Endothelial cell (in vitro differentiated cells): Measurements from ENCODE around the gene ASCL2. TPM values are rescaled to one million over a fixed set of nuclear protein-coding genes. Genes with fewer than 3 reads are reported as not detected.

ENCODE experiments used
- DNase-seq: peaks from one replicate; pipeline ENCODE4 v3.0.0; 2021; ENCODE audit warnings: low spot score
- H3K27ac Mint-ChIP-seq: one replicate; pipeline ENCODE4 v1.8.0; 2021; ENCODE audit warnings: mixed read lengths, inconsistent platforms; ENCODE audit not compliant: unreplicated experiment
- H3K27me3 Mint-ChIP-seq: one replicate; pipeline ENCODE4 v1.8.0; 2021; ENCODE audit warnings: mild to moderate bottlenecking, moderate library complexity, mixed read lengths, inconsistent platforms; ENCODE audit not compliant: unreplicated experiment
- H3K36me3 Mint-ChIP-seq: one replicate; pipeline ENCODE4 v1.8.0; 2021; ENCODE audit warnings: mild to moderate bottlenecking, low read depth, mixed read lengths, inconsistent platforms; ENCODE audit not compliant: unreplicated experiment
- H3K4me1 Mint-ChIP-seq: one replicate; pipeline ENCODE4 v1.8.0; 2021; ENCODE audit warnings: mild to moderate bottlenecking, mixed read lengths, inconsistent platforms; ENCODE audit not compliant: unreplicated experiment
- H3K4me3 Mint-ChIP-seq: one replicate; pipeline ENCODE4 v1.8.0; 2021; ENCODE audit warnings: mild to moderate bottlenecking, mixed read lengths, inconsistent platforms; ENCODE audit not compliant: unreplicated experiment
- H3K9me3 Mint-ChIP-seq: one replicate; pipeline ENCODE4 v1.8.0; 2021; ENCODE audit warnings: mixed read lengths, inconsistent platforms; ENCODE audit not compliant: unreplicated experiment
- total RNA-seq: library from RNA; stranded (reverse); fragmentation: NEBNext Ultra II Directional; extraction: Animal tissue kit (Norgen Biotek cat#: 25700); gene quantifications from one replicate; pipeline ENCODE4 v1.2.1, GENCODE V29; 2021; ENCODE audit not compliant: unreplicated experiment
- TF ChIP-seq, protein P1 (sequence below): fragments of 200-600 bp; sonication (generic); IDR thresholded peaks from one replicate; pipeline ENCODE4 v1.5.0; 2021; ENCODE audit warnings: antibody characterized with exemption; ENCODE audit not compliant: unreplicated experiment

ASCL2 gene
- total RNA-seq, 1 donor from 2014 or later: not detected

DNA sequence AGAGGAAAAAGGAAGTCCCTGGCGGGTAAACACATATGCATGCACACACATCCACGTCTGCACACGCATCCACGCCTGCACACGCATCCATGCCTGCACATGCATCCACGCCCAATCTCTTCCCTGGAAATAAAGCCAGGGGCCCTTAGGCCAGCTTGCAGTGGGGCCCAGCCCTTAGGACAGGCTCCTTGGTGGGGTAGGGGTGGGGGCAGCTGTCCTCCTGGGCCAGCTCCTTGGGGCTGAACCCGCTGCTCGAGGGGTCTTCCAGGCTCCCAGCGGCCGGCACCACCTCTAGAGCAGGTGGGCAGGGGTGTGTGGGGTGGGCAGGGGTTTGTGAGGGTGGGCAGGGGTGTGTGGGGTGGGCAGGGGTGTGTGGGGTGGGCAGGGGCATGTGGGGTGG lies 29.4 kb upstream of the ASCL2 start:
- Mint-ChIP-seq H3K4me1 (no peaks in the 10 kb centered on the region), H3K27me3 (peaks cover 9% of the 10 kb centered on the region), H3K27ac (no peak overlapping the region), H3K36me3 (no peaks in the 10 kb centered on the region), H3K4me3 (no peak overlapping the region), H3K9me3 (no peaks in the 10 kb centered on the region)
- TF ChIP-seq, protein P1, sequence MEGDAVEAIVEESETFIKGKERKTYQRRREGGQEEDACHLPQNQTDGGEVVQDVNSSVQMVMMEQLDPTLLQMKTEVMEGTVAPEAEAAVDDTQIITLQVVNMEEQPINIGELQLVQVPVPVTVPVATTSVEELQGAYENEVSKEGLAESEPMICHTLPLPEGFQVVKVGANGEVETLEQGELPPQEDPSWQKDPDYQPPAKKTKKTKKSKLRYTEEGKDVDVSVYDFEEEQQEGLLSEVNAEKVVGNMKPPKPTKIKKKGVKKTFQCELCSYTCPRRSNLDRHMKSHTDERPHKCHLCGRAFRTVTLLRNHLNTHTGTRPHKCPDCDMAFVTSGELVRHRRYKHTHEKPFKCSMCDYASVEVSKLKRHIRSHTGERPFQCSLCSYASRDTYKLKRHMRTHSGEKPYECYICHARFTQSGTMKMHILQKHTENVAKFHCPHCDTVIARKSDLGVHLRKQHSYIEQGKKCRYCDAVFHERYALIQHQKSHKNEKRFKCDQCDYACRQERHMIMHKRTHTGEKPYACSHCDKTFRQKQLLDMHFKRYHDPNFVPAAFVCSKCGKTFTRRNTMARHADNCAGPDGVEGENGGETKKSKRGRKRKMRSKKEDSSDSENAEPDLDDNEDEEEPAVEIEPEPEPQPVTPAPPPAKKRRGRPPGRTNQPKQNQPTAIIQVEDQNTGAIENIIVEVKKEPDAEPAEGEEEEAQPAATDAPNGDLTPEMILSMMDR: no peak
- DNase-seq: no peak

DNA sequence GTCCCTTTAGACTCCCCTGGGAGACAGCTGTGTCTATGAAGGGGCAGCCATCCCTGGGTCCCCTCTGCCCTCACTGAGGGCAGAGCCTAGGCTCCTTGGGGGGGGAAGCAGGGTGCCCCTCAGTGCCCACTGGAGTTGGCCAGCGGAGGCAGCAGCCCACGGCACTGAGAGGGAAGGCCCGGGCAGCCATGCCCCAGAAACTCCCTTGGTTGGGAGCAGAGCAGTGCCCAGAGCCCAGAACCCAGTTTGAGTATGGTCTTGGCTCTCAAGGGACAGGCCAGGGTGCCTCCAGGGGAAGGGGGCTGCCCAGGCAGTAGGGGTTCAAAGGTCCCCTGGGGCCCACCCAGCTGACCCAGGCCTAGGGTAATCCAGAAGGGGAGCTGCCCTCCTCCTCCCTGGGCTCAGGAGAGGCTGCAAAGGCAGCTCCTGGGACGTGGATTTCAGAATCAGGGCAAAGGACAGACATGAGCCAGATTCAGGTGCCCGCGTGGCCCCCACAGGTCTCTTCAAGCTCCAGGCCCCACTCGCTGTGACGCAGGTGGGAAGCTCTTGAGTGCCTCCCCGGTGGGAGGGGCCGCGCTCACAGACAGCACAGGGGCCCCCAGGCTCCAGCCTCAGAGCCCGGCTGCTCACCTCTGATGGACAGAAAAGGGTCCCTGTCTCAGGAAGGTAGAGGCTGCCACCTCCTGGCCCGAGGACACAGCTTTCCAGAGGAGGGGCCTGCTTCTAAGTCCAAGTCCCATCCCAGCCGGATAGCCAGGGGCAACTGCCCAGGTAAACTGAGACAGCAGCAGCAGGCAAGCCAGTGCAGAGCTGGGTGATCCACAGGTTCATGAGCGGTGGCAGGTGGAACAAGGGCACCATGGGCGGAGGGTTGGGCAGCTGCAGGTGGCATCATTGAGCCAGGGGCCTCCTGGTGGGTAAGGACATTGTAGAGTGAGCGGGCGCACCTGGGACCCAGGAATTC lies 28.7 kb upstream of the ASCL2 start:
- Mint-ChIP-seq H3K27ac (no peak overlapping the region), H3K4me3 (no peak overlapping the region), H3K27me3 (peaks cover 9% of the 10 kb centered on the region), H3K36me3 (no peaks in the 10 kb centered on the region), H3K4me1 (no peaks in the 10 kb centered on the region), H3K9me3 (no peaks in the 10 kb centered on the region)
- TF ChIP-seq, protein P1: no peak
- peak; percentile 49 for DNase-seq

DNA sequence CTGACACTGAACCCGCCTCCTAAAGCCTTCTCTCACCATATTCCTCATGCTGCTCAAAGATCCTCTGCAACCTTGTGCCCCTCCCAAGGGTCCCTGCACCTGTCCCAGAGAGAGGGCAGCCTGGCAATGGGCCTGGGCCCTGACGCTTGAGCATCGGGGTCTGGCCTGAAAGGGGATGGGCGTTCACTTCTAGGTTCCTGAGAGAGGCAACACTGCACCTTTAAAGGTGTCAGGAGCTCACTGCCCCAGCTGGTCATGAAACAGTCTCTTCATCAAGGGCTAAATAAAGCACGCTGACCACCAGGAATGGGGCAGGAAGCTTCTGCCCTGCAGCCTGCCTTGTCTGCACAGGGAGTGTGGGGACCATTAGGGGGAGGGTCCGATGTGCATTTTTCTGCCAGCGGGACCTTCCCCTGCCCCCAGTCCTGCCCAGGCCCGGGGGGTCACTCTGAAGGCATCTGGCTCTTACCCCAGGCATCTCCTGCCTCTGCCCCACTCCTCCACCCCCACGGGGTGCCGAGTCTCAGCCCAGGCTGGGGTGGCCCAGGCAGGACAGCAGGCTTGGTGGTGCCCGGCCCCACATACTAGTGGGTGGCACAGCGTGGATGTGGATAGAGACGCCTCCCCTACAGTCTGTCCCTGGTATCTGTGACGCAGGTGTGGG lies 27.9 kb upstream of the ASCL2 start:
- Mint-ChIP-seq H3K4me3 (no peak overlapping the region), H3K27ac (no peak overlapping the region), H3K9me3 (no peaks in the 10 kb centered on the region), H3K4me1 (no peaks in the 10 kb centered on the region), H3K27me3 (peaks cover 14% of the 10 kb centered on the region), H3K36me3 (no peaks in the 10 kb centered on the region)
- DNase-seq: peak; percentile 3
- TF ChIP-seq, protein P1: no peak

DNA sequence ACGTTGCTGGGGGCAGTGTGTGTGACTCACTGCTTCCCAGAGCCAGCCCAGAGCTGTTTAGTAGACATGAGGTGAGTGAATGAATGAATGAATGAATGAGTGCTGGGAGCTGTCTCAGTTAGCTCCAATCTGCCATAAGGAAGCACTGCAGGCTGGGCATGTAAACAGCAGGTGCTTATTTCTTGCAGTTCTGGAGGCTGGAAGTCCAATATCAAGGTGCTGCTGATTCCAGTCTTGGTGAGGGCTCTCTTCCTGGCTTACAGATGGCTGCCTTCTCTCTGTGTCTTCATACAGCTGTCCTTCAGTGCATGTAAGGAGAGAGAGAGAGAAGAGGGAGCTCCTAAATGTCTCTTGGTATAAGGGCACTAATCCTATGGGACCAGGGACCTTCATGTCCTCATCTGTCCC lies 27.2 kb upstream of the ASCL2 start:
- no peak overlapping the region for H3K4me3 Mint-ChIP-seq
- H3K9me3 Mint-ChIP-seq: no peaks in the 10 kb centered on the region
- no peak for DNase-seq
- TF ChIP-seq, protein P1: no peak
- no peaks in the 10 kb centered on the region for H3K36me3 Mint-ChIP-seq
- H3K4me1 Mint-ChIP-seq: no peaks in the 10 kb centered on the region
- H3K27me3 Mint-ChIP-seq: peaks cover 14% of the 10 kb centered on the region
- no peak overlapping the region for H3K27ac Mint-ChIP-seq
